ENCODE results near the gene ANK2.

The ANK2 gene

DNA sequence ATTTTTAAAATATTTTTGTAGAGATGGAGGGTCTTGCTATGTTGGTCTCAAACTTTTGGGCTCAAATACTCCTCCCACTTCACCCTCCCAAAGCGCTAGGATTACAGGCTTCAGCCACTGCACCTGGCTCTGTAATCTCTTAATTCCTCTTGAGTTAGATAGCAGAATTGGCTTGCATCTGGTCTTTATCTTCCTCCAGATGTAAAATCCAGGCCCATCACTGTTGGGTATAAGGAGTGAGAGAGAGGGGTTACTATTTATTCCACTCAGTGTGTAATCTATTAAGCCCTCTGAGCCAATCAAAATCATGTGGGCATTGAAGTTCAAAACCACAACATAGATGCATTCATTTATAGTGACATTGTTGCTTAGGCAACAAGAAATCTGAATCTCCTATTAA lies 33.9 kb downstream of the ANK2 start:
- no peaks in the 10 kb centered on the region for H3K36me3 ChIP-seq (ENCODE audit: insufficient read depth, low read length)
- TF ChIP-seq EZH2 (IDR thresholded peaks at IDR 0.05; ENCODE audit: borderline replicate concordance, low read depth, low read length, severe bottlenecking): no peak
- TF ChIP-seq, protein P1, sequence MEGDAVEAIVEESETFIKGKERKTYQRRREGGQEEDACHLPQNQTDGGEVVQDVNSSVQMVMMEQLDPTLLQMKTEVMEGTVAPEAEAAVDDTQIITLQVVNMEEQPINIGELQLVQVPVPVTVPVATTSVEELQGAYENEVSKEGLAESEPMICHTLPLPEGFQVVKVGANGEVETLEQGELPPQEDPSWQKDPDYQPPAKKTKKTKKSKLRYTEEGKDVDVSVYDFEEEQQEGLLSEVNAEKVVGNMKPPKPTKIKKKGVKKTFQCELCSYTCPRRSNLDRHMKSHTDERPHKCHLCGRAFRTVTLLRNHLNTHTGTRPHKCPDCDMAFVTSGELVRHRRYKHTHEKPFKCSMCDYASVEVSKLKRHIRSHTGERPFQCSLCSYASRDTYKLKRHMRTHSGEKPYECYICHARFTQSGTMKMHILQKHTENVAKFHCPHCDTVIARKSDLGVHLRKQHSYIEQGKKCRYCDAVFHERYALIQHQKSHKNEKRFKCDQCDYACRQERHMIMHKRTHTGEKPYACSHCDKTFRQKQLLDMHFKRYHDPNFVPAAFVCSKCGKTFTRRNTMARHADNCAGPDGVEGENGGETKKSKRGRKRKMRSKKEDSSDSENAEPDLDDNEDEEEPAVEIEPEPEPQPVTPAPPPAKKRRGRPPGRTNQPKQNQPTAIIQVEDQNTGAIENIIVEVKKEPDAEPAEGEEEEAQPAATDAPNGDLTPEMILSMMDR (IDR thresholded peaks at IDR 0.05; ENCODE audit: borderline replicate concordance, extremely low read depth, low read length, poor library complexity, severe bottlenecking): no peak
- ATAC-seq (ENCODE audit: insufficient read depth, low read depth) (no peak), DNase-seq (no peak)
- H3K9ac ChIP-seq (ENCODE audit: low read depth, low read length): no peak overlapping the region
- H3K27ac ChIP-seq (ENCODE audit: low read length): no peak overlapping the region
- no peaks in the 10 kb centered on the region for H3K79me2 ChIP-seq (ENCODE audit: insufficient read depth, low read length)
- no peak overlapping the region for H2AFZ ChIP-seq (ENCODE audit: low read depth, low read length)
- no peaks in the 10 kb centered on the region for H4K20me1 ChIP-seq (ENCODE audit: insufficient read depth, low read length)
- no peaks in the 10 kb centered on the region for H3K9me3 ChIP-seq (ENCODE audit: insufficient read depth, low read length, severe bottlenecking)
- H3K4me2 ChIP-seq (ENCODE audit: insufficient read depth, low read length): no peak overlapping the region
- H3K27me3 ChIP-seq (ENCODE audit: insufficient read depth, low read length, poor library complexity): no peaks in the 10 kb centered on the region
- no peak overlapping the region for H3K4me3 ChIP-seq (ENCODE audit: low read depth in 1 of 2, low read length in 2 of 2)
- no peaks in the 10 kb centered on the region for H3K4me1 ChIP-seq (ENCODE audit: insufficient read depth, low read length)

DNA sequence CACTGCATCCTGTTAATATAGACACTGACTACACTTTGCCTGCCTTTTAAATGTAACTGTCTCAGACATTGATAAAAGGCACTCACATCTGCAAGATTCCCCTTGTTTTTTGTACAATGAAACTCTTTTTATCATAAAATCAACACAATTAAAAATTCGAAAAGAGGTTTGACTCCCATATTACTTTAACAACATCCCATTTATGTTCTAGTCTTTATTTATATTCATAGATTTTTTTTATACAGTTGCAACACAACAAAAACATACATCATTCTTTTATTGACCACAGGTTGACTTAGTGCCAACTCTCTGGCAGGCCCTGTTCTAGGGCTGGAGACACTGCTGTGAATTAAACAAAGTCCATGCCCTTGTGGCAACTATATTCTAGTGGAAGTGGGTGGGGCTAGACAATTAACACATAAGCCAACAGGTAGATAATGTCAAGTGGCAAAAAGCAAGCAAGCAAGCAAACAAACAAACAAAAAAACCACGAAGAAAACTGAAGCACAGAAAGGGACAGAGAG lies 36.8 kb downstream of the ANK2 start:
- H3K36me3 ChIP-seq (ENCODE audit: insufficient read depth, low read length): no peaks in the 10 kb centered on the region
- H3K4me2 ChIP-seq (ENCODE audit: insufficient read depth, low read length): no peak overlapping the region
- no peak overlapping the region for H3K4me3 ChIP-seq (ENCODE audit: low read depth in 1 of 2, low read length in 2 of 2)
- no peak for TF ChIP-seq EZH2 (IDR thresholded peaks at IDR 0.05; ENCODE audit: borderline replicate concordance, low read depth, low read length, severe bottlenecking)
- TF ChIP-seq, protein P1 (IDR thresholded peaks at IDR 0.05; ENCODE audit: borderline replicate concordance, extremely low read depth, low read length, poor library complexity, severe bottlenecking): no peak
- no peaks in the 10 kb centered on the region for H4K20me1 ChIP-seq (ENCODE audit: insufficient read depth, low read length)
- no peak overlapping the region for H3K9ac ChIP-seq (ENCODE audit: low read depth, low read length)
- H2AFZ ChIP-seq (ENCODE audit: low read depth, low read length): no peak overlapping the region
- DNase-seq (no peak), ATAC-seq (ENCODE audit: insufficient read depth, low read depth) (no peak)
- H3K9me3 ChIP-seq (ENCODE audit: insufficient read depth, low read length, severe bottlenecking): no peaks in the 10 kb centered on the region
- H3K4me1 ChIP-seq (ENCODE audit: insufficient read depth, low read length): no peaks in the 10 kb centered on the region
- no peaks in the 10 kb centered on the region for H3K27me3 ChIP-seq (ENCODE audit: insufficient read depth, low read length, poor library complexity)
- no peaks in the 10 kb centered on the region for H3K79me2 ChIP-seq (ENCODE audit: insufficient read depth, low read length)
- H3K27ac ChIP-seq (ENCODE audit: low read length): no peak overlapping the region

DNA sequence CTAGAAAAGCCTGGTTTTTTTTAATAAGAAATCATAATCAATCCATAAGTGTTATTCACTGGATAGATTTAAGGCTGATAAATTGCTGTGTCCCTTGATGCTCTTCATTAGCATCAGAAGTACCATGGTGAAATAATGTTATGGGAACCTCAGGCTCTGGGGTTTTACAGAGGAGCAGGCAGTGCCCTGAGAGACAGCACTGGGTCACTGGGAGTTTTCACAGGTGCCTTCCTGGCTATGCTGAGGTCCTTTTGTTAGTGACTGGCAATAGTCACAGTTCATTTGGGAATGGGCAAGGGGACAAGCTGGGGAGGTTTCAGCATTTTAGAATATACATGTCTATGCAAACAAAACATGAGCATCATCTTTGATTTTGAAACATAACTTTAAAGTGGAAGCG lies 38.6 kb downstream of the ANK2 start:
- ATAC-seq (ENCODE audit: insufficient read depth, low read depth) (no peak), DNase-seq (no peak)
- Histone ChIP-seq H3K4me1 (ENCODE audit: insufficient read depth, low read length) (no peaks in the 10 kb centered on the region), H3K79me2 (ENCODE audit: insufficient read depth, low read length) (no peaks in the 10 kb centered on the region), H3K9ac (ENCODE audit: low read depth, low read length) (no peak overlapping the region), H3K9me3 (ENCODE audit: insufficient read depth, low read length, severe bottlenecking) (no peaks in the 10 kb centered on the region), H3K4me2 (ENCODE audit: insufficient read depth, low read length) (no peak overlapping the region), H2AFZ (ENCODE audit: low read depth, low read length) (no peak overlapping the region), H3K36me3 (ENCODE audit: insufficient read depth, low read length) (no peaks in the 10 kb centered on the region), H3K27me3 (ENCODE audit: insufficient read depth, low read length, poor library complexity) (no peaks in the 10 kb centered on the region), H3K27ac (ENCODE audit: low read length) (no peak overlapping the region), H3K4me3 (ENCODE audit: low read depth in 1 of 2, low read length in 2 of 2) (no peak overlapping the region), H4K20me1 (ENCODE audit: insufficient read depth, low read length) (no peaks in the 10 kb centered on the region)
- TF ChIP-seq, protein P1 (IDR thresholded peaks at IDR 0.05; ENCODE audit: borderline replicate concordance, extremely low read depth, low read length, poor library complexity, severe bottlenecking): no peak
- no peak for TF ChIP-seq EZH2 (IDR thresholded peaks at IDR 0.05; ENCODE audit: borderline replicate concordance, low read depth, low read length, severe bottlenecking)

DNA sequence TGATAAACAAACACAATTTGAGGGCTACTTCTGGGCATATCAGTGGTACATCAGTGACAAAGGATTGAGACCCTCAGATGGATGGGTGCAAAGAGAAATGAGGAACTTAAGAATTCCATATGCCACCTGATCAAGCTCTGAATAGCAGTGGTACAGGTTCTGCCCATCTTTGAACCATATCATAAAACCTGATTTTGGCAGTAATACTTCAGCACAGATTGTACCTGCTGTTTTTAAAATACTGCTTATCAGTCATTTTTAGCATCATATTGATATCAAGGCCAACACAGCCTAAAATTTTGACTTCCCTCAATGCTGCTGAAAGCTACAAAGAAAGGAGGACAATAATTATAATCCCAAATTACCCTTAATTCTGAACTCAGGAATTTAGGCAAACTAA lies 41.5 kb downstream of the ANK2 start:
- Histone ChIP-seq H3K9me3 (ENCODE audit: insufficient read depth, low read length, severe bottlenecking) (no peaks in the 10 kb centered on the region), H3K79me2 (ENCODE audit: insufficient read depth, low read length) (no peaks in the 10 kb centered on the region), H3K4me1 (ENCODE audit: insufficient read depth, low read length) (no peaks in the 10 kb centered on the region), H3K4me3 (ENCODE audit: low read depth in 1 of 2, low read length in 2 of 2) (no peak overlapping the region), H4K20me1 (ENCODE audit: insufficient read depth, low read length) (no peaks in the 10 kb centered on the region), H3K36me3 (ENCODE audit: insufficient read depth, low read length) (no peaks in the 10 kb centered on the region), H3K27me3 (ENCODE audit: insufficient read depth, low read length, poor library complexity) (no peaks in the 10 kb centered on the region), H3K4me2 (ENCODE audit: insufficient read depth, low read length) (no peak overlapping the region), H3K27ac (ENCODE audit: low read length) (no peak overlapping the region), H2AFZ (ENCODE audit: low read depth, low read length) (no peak overlapping the region), H3K9ac (ENCODE audit: low read depth, low read length) (no peak overlapping the region)
- TF ChIP-seq EZH2 (IDR thresholded peaks at IDR 0.05; ENCODE audit: borderline replicate concordance, low read depth, low read length, severe bottlenecking): no peak
- TF ChIP-seq, protein P1 (IDR thresholded peaks at IDR 0.05; ENCODE audit: borderline replicate concordance, extremely low read depth, low read length, poor library complexity, severe bottlenecking): no peak
- DNase-seq (no peak), ATAC-seq (ENCODE audit: insufficient read depth, low read depth) (no peak)
